Measurements from ENCODE around the gene TTC5. TPM values are rescaled to one million over a fixed set of nuclear protein-coding genes. Genes with fewer than 3 reads are reported as not detected.
"Not testable (repeated sequence)": the region's sequence is repeated elsewhere in the genome, so short reads cannot be mapped to it uniquely, and the experiment has no call there.

Gene TTC5
- total RNA-seq, 1 donor = 18.5 TPM

GRCh38 chr14:20294636-20295035 lies 11.1 kb downstream of the TTC5 start:
- DNase-seq (ENCODE audit: insufficient read length, low spot score, missing footprints) = no peak
- Histone ChIP-seq H3K4me1 (ENCODE audit: insufficient read depth, low read length) (no peaks in the 10 kb centered on the region), H4K20me1 (ENCODE audit: insufficient read depth, low read length) (no peaks in the 10 kb centered on the region), H3K36me3 (ENCODE audit: insufficient read depth, low read length) (peaks cover 56% of the 10 kb centered on the region), H3K79me2 (ENCODE audit: insufficient read depth, low read length) (no peaks in the 10 kb centered on the region), H3K9me3 (ENCODE audit: low read depth, low read length) (no peaks in the 10 kb centered on the region), H3K4me2 (ENCODE audit: insufficient read depth, low read length) (no peak overlapping the region), H3K27me3 (ENCODE audit: insufficient read depth, low read length) (no peaks in the 10 kb centered on the region), H3K4me3 (ENCODE audit: insufficient read depth, low read length) (no peak overlapping the region), H3K27ac (ENCODE audit: low read depth, low read length) (no peak overlapping the region), H2AFZ (ENCODE audit: low read length) (no peak overlapping the region)
- TF ChIP-seq CTCF (IDR thresholded peaks at IDR 0.05; ENCODE audit: extremely low read depth, low read depth, low read length) = no peak

GRCh38 chr14:20281998-20282397 lies 23.8 kb downstream of the TTC5 start:
- H3K9me3 ChIP-seq (ENCODE audit: low read depth, low read length); H3K4me3 ChIP-seq (ENCODE audit: insufficient read depth, low read length); DNase-seq (ENCODE audit: insufficient read length, low spot score, missing footprints); H4K20me1 ChIP-seq (ENCODE audit: insufficient read depth, low read length); H3K36me3 ChIP-seq (ENCODE audit: insufficient read depth, low read length); H3K27me3 ChIP-seq (ENCODE audit: insufficient read depth, low read length); H2AFZ ChIP-seq (ENCODE audit: low read length); H3K4me1 ChIP-seq (ENCODE audit: insufficient read depth, low read length); H3K4me2 ChIP-seq (ENCODE audit: insufficient read depth, low read length); H3K79me2 ChIP-seq (ENCODE audit: insufficient read depth, low read length); H3K27ac ChIP-seq (ENCODE audit: low read depth, low read length): not testable (repeated sequence)

GRCh38 chr14:20280265-20280664 lies 25.5 kb downstream of the TTC5 start:
- not testable (repeated sequence) for H3K27ac ChIP-seq (ENCODE audit: low read depth, low read length); H3K79me2 ChIP-seq (ENCODE audit: insufficient read depth, low read length); H3K4me3 ChIP-seq (ENCODE audit: insufficient read depth, low read length); H3K4me1 ChIP-seq (ENCODE audit: insufficient read depth, low read length); H3K9me3 ChIP-seq (ENCODE audit: low read depth, low read length); H3K36me3 ChIP-seq (ENCODE audit: insufficient read depth, low read length); H3K27me3 ChIP-seq (ENCODE audit: insufficient read depth, low read length); H2AFZ ChIP-seq (ENCODE audit: low read length); H3K4me2 ChIP-seq (ENCODE audit: insufficient read depth, low read length); H4K20me1 ChIP-seq (ENCODE audit: insufficient read depth, low read length); DNase-seq (ENCODE audit: insufficient read length, low spot score, missing footprints)

- no peaks in the 10 kb centered on the region for H3K4me1 ChIP-seq (ENCODE audit: insufficient read depth, low read length)
- H3K36me3 ChIP-seq (ENCODE audit: insufficient read depth, low read length) = no peaks in the 10 kb centered on the region
- H3K9me3 ChIP-seq (ENCODE audit: low read depth, low read length) = no peaks in the 10 kb centered on the region
- TF ChIP-seq CTCF (IDR thresholded peaks at IDR 0.05; ENCODE audit: extremely low read depth, low read depth, low read length) = no peak
- H4K20me1 ChIP-seq (ENCODE audit: insufficient read depth, low read length) = no peaks in the 10 kb centered on the region
- H2AFZ ChIP-seq (ENCODE audit: low read length) = no peak overlapping the region
- no peak overlapping the region for H3K4me2 ChIP-seq (ENCODE audit: insufficient read depth, low read length)
- H3K27ac ChIP-seq (ENCODE audit: low read depth, low read length) = no peak overlapping the region
- DNase-seq (ENCODE audit: insufficient read length, low spot score, missing footprints) = no peak
- no peaks in the 10 kb centered on the region for H3K27me3 ChIP-seq (ENCODE audit: insufficient read depth, low read length)
- no peaks in the 10 kb centered on the region for H3K79me2 ChIP-seq (ENCODE audit: insufficient read depth, low read length)
- no peak overlapping the region for H3K4me3 ChIP-seq (ENCODE audit: insufficient read depth, low read length)
These were observed 27.3 kb downstream of the TTC5 start for GRCh38 chr14:20278414-20278813.

DNA sequence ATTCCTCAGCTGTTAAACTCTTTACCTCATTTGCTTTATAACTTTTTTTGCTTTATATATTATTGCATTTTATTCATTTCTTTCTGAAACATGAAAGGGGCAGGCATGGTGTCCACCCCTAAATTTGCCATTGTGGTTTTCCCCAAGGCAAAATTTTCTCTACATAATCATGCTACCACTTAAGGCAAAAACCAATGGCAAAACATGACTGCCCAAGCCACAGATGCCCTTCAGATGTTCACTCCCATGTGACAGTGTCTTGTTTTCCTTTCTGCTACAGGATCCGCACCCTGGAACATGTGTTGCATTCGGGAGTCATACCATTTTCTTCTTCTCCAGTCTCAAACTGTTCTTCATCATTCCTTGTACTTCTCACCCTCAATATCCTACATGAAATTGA lies 28.3 kb downstream of the TTC5 start:
- no peak for TF ChIP-seq CTCF (IDR thresholded peaks at IDR 0.05; ENCODE audit: extremely low read depth, low read depth, low read length)

More for the DNA sequence above, 28.3 kb downstream of the TTC5 start:
- Histone ChIP-seq H3K4me2 (ENCODE audit: insufficient read depth, low read length) (no peak overlapping the region), H2AFZ (ENCODE audit: low read length) (no peak overlapping the region), H3K36me3 (ENCODE audit: insufficient read depth, low read length) (no peaks in the 10 kb centered on the region), H3K27me3 (ENCODE audit: insufficient read depth, low read length) (no peaks in the 10 kb centered on the region), H3K79me2 (ENCODE audit: insufficient read depth, low read length) (no peaks in the 10 kb centered on the region), H3K9me3 (ENCODE audit: low read depth, low read length) (no peaks in the 10 kb centered on the region), H4K20me1 (ENCODE audit: insufficient read depth, low read length) (no peaks in the 10 kb centered on the region), H3K4me3 (ENCODE audit: insufficient read depth, low read length) (no peak overlapping the region), H3K4me1 (ENCODE audit: insufficient read depth, low read length) (no peaks in the 10 kb centered on the region), H3K27ac (ENCODE audit: low read depth, low read length) (no peak overlapping the region)
- no peak for DNase-seq (ENCODE audit: insufficient read length, low spot score, missing footprints)
